Measurements from ENCODE around the gene VAV2. TPM values are rescaled to one million over a fixed set of nuclear protein-coding genes. Genes with fewer than 3 reads are reported as not detected.

The VAV2 gene, protein sequence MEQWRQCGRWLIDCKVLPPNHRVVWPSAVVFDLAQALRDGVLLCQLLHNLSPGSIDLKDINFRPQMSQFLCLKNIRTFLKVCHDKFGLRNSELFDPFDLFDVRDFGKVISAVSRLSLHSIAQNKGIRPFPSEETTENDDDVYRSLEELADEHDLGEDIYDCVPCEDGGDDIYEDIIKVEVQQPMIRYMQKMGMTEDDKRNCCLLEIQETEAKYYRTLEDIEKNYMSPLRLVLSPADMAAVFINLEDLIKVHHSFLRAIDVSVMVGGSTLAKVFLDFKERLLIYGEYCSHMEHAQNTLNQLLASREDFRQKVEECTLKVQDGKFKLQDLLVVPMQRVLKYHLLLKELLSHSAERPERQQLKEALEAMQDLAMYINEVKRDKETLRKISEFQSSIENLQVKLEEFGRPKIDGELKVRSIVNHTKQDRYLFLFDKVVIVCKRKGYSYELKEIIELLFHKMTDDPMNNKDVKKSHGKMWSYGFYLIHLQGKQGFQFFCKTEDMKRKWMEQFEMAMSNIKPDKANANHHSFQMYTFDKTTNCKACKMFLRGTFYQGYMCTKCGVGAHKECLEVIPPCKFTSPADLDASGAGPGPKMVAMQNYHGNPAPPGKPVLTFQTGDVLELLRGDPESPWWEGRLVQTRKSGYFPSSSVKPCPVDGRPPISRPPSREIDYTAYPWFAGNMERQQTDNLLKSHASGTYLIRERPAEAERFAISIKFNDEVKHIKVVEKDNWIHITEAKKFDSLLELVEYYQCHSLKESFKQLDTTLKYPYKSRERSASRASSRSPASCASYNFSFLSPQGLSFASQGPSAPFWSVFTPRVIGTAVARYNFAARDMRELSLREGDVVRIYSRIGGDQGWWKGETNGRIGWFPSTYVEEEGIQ
- 1.6 TPM for polyA plus RNA-seq (2013)

DNA sequence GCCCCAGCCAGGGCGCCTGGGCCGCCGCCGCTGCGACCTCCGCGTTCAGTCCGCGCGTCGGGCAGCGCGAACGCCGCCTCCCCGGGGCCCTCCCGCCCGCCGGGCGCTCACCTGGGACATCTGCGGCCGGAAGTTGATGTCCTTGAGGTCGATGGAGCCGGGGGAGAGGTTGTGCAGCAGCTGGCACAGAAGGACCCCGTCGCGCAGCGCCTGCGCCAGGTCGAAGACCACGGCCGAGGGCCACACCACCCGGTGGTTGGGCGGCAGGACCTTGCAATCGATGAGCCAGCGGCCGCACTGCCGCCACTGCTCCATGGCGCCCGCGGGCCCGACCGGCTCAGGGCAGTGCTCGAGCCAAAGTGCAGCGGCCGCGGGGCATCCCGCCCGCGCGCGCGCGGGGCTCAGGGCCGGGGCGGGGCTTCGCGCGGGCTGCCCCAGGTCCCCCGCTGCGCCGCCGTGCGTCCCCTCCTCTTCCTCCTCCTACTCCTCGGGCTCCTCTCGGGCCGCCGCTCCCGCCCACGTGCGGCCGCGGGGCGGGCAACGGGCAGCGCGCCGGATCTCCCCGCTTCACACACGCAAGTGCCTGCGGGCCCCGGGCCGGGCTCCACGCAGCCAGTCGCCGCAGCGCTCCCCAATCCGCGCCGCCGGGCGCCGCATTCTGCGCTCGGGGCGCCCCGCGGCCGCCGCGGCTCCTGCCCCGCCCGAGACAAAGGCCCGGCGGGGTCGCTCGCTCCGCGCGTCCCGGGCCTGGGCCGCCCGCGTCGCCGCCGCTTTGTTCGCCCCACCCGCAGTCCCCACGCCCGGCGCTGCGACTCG lies at the start of gene VAV2:
VAV2 (minus strand) TSS at position 361 of the 816 bp plus-strand sequence; CDS start at position 315, 46 bp downstream.
- POLR2A ChIA-PET, result no interaction called here
- H3K27ac ChIP-seq (ENCODE audit: insufficient read depth in 1 of 2, low read depth in 1 of 2, low read length in 2 of 2, poor library complexity in 1 of 2, severe bottlenecking in 2 of 2), result no peak within 1 kb of the TSS

DNA sequence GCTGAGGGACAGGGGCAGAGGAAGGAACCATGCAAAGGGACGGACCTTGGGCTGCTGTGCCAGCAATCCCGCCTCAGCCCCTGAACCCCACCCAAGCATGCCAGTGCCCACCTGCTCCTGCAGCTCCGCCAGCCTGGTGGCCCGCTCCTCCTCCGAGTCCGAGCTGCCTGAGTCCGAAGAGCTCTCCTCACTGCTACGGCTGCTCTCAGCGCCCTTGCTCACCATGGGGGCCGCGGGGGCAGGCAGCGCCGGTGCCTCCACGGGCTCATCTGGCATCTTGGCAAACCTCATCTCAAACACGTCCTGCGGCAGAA lies 49.5 kb upstream of the VAV2 start:
- CTCF ChIA-PET, result interaction anchor here (1.8 kb wide), 1 partner anchor 19 kb away, joined by 6 read pairs; no protein-coding TSS in a partner anchor
- Histone ChIP-seq H3K4me1 (ENCODE audit: control extremely low read depth in 1 of 4, control insufficient read depth in 4 of 4, insufficient read depth in 4 of 4, low read length in 3 of 4) (no peaks in the 10 kb centered on the region), H3K27ac (ENCODE audit: insufficient read depth in 1 of 2, low read depth in 1 of 2, low read length in 2 of 2, poor library complexity in 1 of 2, severe bottlenecking in 2 of 2) (no peak overlapping the region), H3K4me3 (ENCODE audit: control insufficient read depth in 1 of 7, extremely low read depth in 1 of 7, insufficient read depth in 4 of 7, low read depth in 2 of 7, low read length in 6 of 7) (no peak overlapping the region), H3K27me3 (replicated peaks in 2 of 5; ENCODE audit: control insufficient read depth in 4 of 5, insufficient read depth in 5 of 5, low read length in 4 of 5) (no peaks in the 10 kb centered on the region), H3K36me3 (ENCODE audit: control insufficient read depth in 4 of 4, insufficient read depth in 4 of 4, low read length in 3 of 4) (peaks cover 13 to 94% (median 65%) of the 10 kb centered on the region in 4 experiments), H3K9me3 (ENCODE audit: control extremely low read depth in 1 of 5, control insufficient read depth in 4 of 5, insufficient read depth in 2 of 5, low read depth in 1 of 5, low read length in 4 of 5) (peaks cover 0 to 13% (median 8%) of the 10 kb centered on the region in 5 experiments)
- POLR2A ChIA-PET, result no interaction called here
- 98% methylated on average over 16 of the region's 16 CpGs for WGBS (ENCODE audit: insufficient coverage)
- no peak for DNase-seq

More for the DNA sequence above, at the start of gene VAV2:
- Histone ChIP-seq H3K4me1 (ENCODE audit: control extremely low read depth in 1 of 4, control insufficient read depth in 4 of 4, insufficient read depth in 4 of 4, low read length in 3 of 4) (peaks cover 0 to 32% (median 30%) of the 10 kb centered on the region in 4 experiments), H3K27me3 (replicated peaks in 2 of 5; ENCODE audit: control insufficient read depth in 4 of 5, insufficient read depth in 5 of 5, low read length in 4 of 5) (peaks cover 0 to 62% (median 31%) of the 10 kb centered on the region in 5 experiments), H3K36me3 (ENCODE audit: control insufficient read depth in 4 of 4, insufficient read depth in 4 of 4, low read length in 3 of 4) (no peaks in the 10 kb centered on the region), H3K9me3 (ENCODE audit: control extremely low read depth in 1 of 5, control insufficient read depth in 4 of 5, insufficient read depth in 2 of 5, low read depth in 1 of 5, low read length in 4 of 5) (no peaks in the 10 kb centered on the region), H3K4me3 (ENCODE audit: control insufficient read depth in 1 of 7, extremely low read depth in 1 of 7, insufficient read depth in 4 of 7, low read depth in 2 of 7, low read length in 6 of 7) (peak within 1 kb of the TSS; percentile 41 to 78 (median 67))
- DNase-seq, result peak in 2 of 3 donors; percentile 33 to 38
- WGBS (ENCODE audit: insufficient coverage), result under 1% methylated on average over 87 of the region's 124 CpGs
- CTCF ChIA-PET, result interaction anchor here (1.4 to 5.5 kb wide), 4 partner anchors 9 to 212 kb away, joined by 3 to 143 read pairs (median 50); no protein-coding TSS in a partner anchor

DNA sequence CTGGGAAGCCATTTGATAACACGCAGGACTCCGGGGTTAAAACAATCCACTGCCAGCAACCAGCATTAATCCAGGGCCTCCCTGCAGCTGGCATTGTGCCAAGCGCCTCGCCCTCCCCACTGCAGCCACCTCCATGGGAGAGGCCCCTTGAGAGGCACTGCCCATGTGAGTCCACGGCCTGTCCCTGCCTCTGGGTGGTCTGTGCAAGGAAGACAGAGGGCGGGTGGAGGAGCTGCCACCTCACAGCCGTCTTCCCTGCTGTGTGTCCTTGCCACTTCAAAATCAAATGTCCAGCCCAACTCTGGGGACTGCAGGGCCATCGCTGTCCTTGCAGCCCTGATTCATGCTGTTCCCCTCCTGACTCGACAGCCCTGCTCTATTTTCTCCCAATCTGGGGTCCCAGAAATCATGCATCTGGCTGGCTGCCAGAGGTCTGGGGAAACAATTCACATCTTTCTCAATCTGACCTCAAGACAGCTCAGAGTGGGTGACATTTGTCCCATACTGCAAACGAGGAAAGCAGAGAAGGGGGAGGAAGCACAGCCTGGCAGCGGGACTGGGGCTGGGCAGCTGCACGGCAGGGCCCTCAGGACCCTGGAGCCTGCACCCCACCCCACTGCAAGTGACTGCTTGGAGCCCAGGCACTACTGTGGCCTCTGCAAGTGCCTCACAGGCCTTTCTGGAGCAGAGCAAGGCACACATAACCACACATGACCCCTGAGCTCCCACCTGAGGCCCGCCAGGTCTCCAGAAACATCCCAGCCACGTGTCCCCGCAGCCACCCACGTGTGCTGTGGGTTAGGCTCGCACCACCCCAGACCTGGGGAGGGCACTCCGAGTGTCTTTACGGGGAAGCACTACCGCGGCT lies 48.9 kb upstream of the VAV2 start:
- CTCF ChIA-PET, result interaction anchor here (1.8 kb wide), 1 partner anchor 20 kb away, joined by 6 read pairs; no protein-coding TSS in a partner anchor
- POLR2A ChIA-PET, result no interaction called here

DNA sequence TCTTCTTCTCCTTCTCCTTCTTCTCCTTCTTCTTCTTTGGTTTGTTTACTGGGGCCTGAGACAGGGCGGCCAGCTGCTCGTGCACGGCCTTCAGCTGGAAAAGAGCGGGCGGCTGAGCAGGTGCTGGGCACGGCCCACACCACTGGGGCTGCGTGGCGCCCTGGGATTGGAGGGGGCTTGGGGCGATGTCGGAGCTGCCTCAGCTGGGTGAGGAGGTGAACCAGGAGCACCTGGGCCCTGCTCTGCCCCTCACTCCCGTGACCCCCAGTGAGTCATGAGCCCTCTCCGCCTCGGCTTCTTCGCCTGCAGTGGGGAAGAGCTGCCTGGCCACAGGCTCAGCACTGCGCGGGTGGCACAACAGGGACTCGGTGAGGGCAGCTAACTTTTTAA lies 48.0 kb upstream of the VAV2 start:
- Histone ChIP-seq H3K36me3 (ENCODE audit: control insufficient read depth in 4 of 4, insufficient read depth in 4 of 4, low read length in 3 of 4) (peaks cover 18 to 94% (median 62%) of the 10 kb centered on the region in 4 experiments), H3K27me3 (replicated peaks in 2 of 5; ENCODE audit: control insufficient read depth in 4 of 5, insufficient read depth in 5 of 5, low read length in 4 of 5) (no peaks in the 10 kb centered on the region)
- CTCF ChIA-PET, result interaction anchor here (1.7 kb wide), 1 partner anchor 13 kb away, joined by 6 read pairs; no protein-coding TSS in a partner anchor

More for the DNA sequence above, 48.9 kb upstream of the VAV2 start:
- H3K9me3 ChIP-seq (ENCODE audit: control extremely low read depth in 1 of 5, control insufficient read depth in 4 of 5, insufficient read depth in 2 of 5, low read depth in 1 of 5, low read length in 4 of 5), result peaks cover 0 to 13% (median 8%) of the 10 kb centered on the region in 5 experiments
- H3K4me1 ChIP-seq (ENCODE audit: control extremely low read depth in 1 of 4, control insufficient read depth in 4 of 4, insufficient read depth in 4 of 4, low read length in 3 of 4), result no peaks in the 10 kb centered on the region
- no peak for DNase-seq
- H3K4me3 ChIP-seq (ENCODE audit: control insufficient read depth in 1 of 7, extremely low read depth in 1 of 7, insufficient read depth in 4 of 7, low read depth in 2 of 7, low read length in 6 of 7), result no peak overlapping the region
- no peaks in the 10 kb centered on the region for H3K27me3 ChIP-seq (replicated peaks in 2 of 5; ENCODE audit: control insufficient read depth in 4 of 5, insufficient read depth in 5 of 5, low read length in 4 of 5)
- WGBS (ENCODE audit: insufficient coverage), result 90% methylated on average over 17 of the region's 21 CpGs
- no peak overlapping the region for H3K27ac ChIP-seq (ENCODE audit: insufficient read depth in 1 of 2, low read depth in 1 of 2, low read length in 2 of 2, poor library complexity in 1 of 2, severe bottlenecking in 2 of 2)
- H3K36me3 ChIP-seq (ENCODE audit: control insufficient read depth in 4 of 4, insufficient read depth in 4 of 4, low read length in 3 of 4), result peaks cover 13 to 94% (median 63%) of the 10 kb centered on the region in 4 experiments

DNA sequence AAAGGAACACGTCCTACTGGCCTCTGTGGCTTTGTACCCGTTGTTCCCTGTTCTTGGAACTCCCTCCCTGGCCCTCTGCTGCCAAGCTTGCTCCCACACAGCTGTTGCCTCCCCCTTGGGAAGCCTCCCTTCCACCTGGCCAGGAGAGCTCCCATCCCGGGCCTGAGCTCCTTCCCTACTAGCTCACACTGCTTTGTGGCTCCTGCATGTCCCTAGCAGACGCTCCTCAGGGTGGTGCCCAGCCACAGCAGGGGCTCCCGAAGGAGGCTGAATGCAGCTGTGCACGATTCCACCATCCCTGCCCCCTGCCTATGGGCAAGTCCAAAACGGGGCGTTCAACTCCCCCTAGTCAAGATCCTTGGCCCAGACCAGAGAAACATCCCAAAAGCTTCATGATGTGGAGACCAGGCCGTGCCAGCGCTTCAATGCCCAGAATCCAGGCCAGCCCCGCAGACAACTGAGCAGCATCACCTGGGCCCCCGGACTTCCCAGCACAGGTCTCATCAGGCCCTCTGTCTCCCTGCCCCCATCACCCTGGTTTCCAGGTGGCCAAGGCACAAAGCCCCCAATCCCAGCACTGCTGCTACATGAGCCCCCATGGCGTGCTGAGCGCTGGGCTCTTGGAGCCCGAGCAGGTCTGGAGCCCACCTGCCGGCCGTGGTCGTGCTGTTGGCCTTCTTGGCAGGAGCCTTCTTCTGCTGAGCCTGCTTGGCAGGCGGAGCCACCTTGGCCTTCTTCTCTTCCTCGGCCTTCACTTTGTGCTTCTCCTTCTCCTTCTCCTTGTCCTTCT lies 47.5 kb upstream of the VAV2 start:
- Histone ChIP-seq H3K9me3 (ENCODE audit: control extremely low read depth in 1 of 5, control insufficient read depth in 4 of 5, insufficient read depth in 2 of 5, low read depth in 1 of 5, low read length in 4 of 5) (peaks cover 0 to 13% (median 8%) of the 10 kb centered on the region in 5 experiments), H3K4me3 (ENCODE audit: control insufficient read depth in 1 of 7, extremely low read depth in 1 of 7, insufficient read depth in 4 of 7, low read depth in 2 of 7, low read length in 6 of 7) (no peak overlapping the region), H3K27me3 (replicated peaks in 2 of 5; ENCODE audit: control insufficient read depth in 4 of 5, insufficient read depth in 5 of 5, low read length in 4 of 5) (no peaks in the 10 kb centered on the region), H3K36me3 (ENCODE audit: control insufficient read depth in 4 of 4, insufficient read depth in 4 of 4, low read length in 3 of 4) (peaks cover 23 to 94% (median 63%) of the 10 kb centered on the region in 4 experiments), H3K27ac (ENCODE audit: insufficient read depth in 1 of 2, low read depth in 1 of 2, low read length in 2 of 2, poor library complexity in 1 of 2, severe bottlenecking in 2 of 2) (no peak overlapping the region), H3K4me1 (ENCODE audit: control extremely low read depth in 1 of 4, control insufficient read depth in 4 of 4, insufficient read depth in 4 of 4, low read length in 3 of 4) (no peaks in the 10 kb centered on the region)
- ChIA-PET POLR2A (interaction anchor here (0.5 kb wide), 1 partner anchor 44 kb away, joined by 3 read pairs; no protein-coding TSS in a partner anchor), CTCF (interaction anchor here (1.6 to 1.7 kb wide), 2 partner anchors 13 to 14 kb away, joined by 3 to 6 read pairs; no protein-coding TSS in a partner anchor)
- over 99% methylated on average over 18 of the region's 20 CpGs for WGBS (ENCODE audit: insufficient coverage)
- no peak for DNase-seq

More for the DNA sequence above, 48.0 kb upstream of the VAV2 start:
- POLR2A ChIA-PET, result no interaction called here
- WGBS (ENCODE audit: insufficient coverage), result 98% methylated on average over 15 of the region's 17 CpGs
- Histone ChIP-seq H3K27ac (ENCODE audit: insufficient read depth in 1 of 2, low read depth in 1 of 2, low read length in 2 of 2, poor library complexity in 1 of 2, severe bottlenecking in 2 of 2) (no peak overlapping the region), H3K4me3 (ENCODE audit: control insufficient read depth in 1 of 7, extremely low read depth in 1 of 7, insufficient read depth in 4 of 7, low read depth in 2 of 7, low read length in 6 of 7) (no peak overlapping the region), H3K4me1 (ENCODE audit: control extremely low read depth in 1 of 4, control insufficient read depth in 4 of 4, insufficient read depth in 4 of 4, low read length in 3 of 4) (no peaks in the 10 kb centered on the region), H3K9me3 (ENCODE audit: control extremely low read depth in 1 of 5, control insufficient read depth in 4 of 5, insufficient read depth in 2 of 5, low read depth in 1 of 5, low read length in 4 of 5) (peaks cover 0 to 13% (median 8%) of the 10 kb centered on the region in 5 experiments)
- DNase-seq, result no peak

All from common myeloid progenitor, CD34-positive (primary cell).